HG02885 (cell line): ENCODE results near the gene S1PR1.

Source experiments
- ATAC-seq: cut with Tn5 transposase; IDR thresholded peaks from one replicate; pipeline ENCODE4 v1.9.1; 2021; ENCODE audit warnings: mild to moderate bottlenecking; ENCODE audit not compliant: unreplicated experiment, poor library complexity

Gene S1PR1

DNA sequence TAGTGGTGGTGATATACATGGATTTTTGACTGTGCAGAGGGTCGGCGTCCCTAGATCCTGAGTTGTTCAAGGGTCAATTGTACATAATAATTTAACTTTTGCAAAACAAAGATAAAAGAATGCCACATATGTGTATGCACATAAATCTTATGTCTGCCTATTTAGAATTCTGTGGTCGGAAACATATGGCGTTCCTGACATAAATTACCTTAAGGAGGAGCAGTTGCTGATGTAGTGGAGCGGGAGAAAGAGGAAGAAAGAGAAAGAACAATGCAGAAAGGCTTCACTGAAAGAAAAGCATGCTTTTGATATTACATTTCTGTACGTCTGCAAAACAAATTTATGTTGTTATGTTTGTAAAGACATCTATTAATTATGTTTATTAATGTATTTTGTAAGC is 40.0 kb downstream of the S1PR1 start:
- ATAC-seq: no peak

DNA sequence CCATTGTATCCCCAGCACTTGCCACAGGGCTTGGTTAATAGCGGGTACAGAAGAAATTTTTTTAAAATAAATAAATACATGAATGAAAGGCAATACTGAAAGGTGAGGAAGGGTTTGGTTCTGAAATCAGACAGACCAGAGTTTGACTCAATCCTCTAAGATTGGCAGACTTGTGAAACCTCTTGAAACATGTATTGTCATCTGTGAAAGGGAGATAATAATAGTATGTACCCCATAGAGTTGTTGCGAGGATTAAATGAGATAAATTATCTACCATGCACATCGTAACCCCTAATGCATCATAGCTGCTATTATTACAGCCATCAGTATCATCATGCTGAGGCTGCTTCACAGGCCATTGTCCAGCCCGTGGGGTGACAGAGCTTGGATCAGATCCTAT is 41.4 kb downstream of the S1PR1 start:
- ATAC-seq: no peak

DNA sequence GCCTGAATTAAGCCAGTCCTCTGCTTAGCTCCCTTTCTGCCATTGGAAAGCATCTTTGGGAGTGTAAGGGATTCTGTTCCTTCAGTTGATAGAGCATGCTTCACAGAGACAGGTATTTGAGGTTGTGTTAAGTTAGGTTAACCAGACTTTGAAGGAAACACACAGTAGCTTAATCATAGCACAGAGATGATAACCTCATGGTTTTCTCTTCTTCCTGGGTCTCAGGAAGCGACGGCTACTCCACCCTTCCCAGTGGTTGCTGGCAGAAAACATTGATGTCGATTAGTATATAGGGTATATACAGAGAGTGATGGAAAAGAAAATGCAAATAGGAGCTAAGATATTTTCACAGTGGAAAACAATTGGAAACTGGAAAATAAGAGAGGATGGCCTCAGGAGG is 42.0 kb downstream of the S1PR1 start:
- ATAC-seq: no peak

DNA sequence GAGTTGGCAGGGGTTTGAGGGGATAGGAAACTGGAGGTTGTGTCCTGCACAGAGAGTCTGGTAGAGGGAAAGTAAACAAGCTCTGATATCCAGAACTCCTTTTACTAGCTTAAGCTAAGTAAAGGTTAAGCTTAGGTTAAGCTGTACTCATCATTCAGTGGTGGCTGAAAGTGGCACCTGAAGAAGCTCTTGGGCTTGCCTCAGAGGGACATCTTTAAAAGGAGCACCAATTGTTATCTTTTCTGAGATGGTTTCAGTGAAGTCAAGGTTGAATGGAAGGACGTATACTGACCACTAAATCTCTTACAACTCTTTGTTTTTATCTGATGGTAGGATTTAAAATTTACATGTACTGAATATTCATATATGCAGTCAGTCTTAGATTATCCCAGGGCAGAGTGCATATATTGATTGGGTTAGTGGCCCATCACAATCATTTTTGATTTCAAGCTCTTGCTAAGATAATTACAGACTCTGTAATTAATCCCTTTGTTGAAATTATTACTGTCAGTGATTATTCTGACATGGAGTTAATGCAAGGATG is 43.3 kb downstream of the S1PR1 start:
- ATAC-seq: no peak

DNA sequence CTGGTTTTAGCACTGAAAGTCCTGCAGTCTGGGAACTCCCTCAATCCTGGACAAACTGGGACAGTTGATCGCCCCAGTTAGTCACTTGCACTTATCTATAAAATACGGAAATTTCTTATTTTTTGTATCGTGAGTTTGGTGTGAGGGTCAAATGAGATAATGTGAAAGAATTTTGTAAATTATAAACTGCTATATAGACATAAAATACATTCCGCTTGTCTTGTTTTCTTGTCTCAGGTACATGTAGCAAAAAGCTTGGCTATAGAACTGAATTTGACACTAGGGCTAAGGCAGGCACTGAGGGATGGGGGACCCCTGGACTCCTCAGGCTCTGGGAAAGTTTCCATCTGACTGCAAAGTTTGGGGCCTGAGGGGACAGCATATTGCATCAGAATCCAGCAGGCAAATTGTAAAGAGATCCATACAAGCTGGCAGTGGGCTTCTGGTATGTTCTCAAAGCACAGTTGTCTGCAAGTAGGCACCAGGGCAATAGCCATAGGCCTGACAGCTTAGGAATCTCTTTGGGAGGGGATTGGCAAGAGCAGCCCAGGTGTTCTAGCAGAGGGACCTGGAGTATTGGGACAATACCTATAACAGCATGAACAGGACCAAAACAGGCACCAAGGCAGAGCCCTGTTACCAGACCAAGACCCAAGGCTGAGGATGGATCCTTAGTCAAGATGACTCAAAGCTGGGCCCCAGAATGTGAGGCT is 44.3 kb downstream of the S1PR1 start:
- no peak for ATAC-seq

DNA sequence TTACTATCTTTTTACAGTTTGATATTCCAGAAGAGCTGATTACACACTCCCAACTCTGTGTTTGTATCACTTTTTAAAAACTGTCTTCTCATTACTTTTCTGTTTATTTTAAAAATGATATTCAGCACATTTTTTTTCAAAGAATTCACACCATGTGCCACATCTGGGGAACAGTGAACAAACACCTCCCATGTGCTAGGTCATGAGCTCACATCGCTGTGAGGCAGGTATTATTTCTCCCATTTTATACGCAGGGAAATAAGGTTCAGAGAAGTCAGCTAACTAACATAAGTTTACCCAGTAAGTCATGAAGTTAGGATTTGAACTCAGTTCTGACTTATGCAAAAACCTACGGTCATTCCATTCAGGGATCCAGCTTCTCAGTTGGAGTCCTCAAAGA is 44.9 kb downstream of the S1PR1 start:
- no peak for ATAC-seq

DNA sequence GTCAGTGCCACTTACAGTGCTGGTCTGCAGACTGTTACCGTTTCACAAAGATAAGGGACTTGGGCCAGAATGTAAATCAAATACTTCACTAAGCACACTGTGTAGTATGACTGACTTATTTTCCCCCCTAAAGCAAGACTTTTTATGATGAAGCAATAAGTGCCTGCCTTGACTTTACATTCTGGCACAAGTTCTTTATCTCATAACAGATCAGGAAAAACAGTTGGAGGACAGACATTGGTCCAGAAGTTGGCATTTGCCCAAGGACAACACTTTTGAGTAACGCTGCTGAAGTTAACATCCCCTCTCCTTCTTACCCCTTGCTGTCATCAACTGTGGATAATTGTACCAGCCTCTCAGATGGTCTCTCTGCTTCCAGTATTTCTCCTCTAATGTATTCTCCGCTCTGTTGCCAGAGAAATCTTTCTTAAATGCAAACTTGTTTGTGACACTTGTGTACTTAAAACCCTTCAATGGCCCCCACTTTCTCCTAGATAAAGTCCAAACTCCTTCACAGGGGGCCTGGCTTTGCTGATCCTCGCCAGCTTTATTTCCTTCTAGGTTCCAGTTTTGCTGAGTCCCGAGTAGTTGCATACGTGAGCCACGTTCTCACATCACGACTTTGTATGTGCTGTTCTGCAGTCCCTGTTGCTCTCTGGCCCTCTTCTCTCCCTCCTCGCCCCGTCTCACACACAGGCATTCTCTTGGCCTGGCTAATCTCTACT is 45.7 kb downstream of the S1PR1 start:
- no peak for ATAC-seq

DNA sequence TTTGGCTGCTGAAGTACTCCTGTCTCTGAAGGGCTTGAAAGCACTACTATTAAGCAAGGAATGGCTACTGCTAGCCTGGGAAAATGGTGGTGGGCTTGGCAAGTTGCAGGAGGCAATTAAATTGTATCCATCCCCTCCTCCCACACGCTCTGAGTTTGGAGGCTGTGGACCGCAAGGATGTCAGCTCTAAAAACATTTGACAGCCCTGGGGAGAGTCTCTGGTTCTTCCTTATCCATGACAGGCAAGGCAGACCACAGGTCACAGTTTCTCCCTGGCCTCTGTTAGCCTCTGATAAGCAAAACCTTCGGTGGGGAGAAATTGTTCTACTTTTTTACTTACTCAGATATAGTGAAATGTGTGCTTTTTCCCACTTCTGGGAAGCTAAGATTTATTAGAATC is 46.6 kb downstream of the S1PR1 start:
- ATAC-seq: no peak

DNA sequence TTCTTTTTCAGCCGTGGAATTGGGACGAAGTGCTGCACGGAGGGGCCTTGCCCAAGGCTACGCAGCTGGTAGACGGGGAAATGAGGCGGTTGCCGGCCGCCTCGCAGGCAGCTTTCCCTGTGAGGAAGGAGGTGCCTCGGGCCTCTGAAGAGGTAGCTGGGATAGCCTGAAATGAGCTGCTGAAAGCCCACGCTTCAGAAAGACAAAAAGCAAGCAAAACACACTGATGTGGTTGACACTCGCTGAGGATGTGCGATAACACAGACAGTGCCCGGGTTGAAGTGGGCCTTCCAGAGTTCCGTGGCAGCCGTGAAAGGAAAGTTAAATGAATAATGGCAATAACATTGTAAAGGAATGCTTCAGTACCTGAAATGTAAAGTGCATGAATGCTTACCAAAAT is 47.2 kb downstream of the S1PR1 start:
- ATAC-seq: no peak

DNA sequence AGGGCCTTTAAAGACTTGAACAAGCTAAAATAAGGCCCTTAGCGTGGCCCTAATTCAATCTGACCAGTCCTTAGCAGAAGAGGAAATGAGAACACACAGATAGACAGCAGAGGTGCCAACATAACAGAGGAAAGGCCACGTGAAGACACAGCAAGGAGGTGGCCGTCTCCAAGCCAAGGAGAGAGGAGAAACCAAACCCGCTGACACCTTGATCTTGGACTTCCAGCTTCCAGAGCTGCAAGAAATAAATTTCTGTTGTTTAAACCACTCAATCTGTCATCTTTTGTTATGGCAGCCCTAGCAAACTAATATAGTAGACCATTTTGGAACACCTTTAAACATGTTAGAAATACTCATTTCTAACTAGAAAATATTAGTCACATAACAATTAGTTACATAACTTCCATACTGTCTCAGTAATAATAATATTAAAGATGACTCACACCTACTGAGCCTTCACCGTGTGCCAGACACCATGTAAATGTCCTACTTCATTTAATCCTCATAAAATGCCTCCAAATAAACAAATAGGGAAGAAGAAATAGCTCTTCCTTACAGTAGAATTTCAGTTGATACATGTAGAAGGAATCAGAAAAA is 47.9 kb downstream of the S1PR1 start:
- no peak for ATAC-seq

DNA sequence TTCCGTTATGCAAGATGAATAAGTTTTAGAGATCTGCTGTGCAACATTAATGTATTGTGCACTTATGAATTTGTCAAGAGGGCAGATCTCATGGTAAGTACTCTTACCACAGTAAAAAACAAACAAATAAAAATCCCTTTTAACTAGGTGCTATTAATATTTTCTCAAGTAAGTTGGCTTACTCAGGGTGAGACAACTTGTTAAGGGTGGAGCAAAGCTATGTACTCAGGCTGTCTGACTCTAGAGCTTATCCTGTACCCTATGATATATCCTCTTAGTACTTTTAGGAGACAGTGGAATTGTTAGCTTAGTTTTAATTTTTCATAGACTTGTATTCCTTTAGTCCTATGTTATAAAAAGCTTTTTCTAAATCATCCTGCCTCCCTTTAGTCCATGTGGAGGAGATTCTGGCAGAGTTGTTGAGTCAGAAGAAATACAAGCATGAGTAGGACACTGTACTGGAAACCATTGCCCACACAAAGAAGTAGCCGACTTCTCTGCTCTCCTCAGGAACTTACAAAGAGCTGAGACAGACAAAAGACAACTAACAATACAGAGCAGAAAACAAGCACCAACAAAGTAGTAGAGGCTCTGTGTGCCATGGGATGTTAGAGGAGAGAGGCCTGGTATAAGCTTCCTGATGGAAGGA is 49.2 kb downstream of the S1PR1 start:
- no peak for ATAC-seq

DNA sequence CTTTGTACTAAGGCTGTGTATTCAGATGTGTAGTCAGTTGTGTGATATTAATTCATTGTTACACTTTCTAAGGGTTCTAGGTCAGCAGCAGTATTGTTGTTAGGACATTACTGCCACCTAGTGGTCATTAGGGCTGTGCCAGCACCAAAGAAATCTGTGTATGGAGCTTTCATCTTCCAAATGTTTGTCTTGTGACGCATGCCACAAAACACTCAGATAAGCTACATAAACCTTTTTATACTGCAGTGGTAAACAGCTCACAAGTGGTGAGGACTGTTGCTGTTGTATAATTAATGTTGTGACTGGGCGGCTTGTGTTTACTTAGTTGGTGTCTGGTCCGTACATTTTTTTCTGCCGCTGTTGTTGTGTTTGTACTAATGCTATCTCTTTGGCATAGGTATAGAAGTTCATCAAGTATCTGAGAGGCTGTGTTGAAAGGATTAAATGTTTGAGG is 51.7 kb downstream of the S1PR1 start:
- peak; percentile 56 for ATAC-seq

DNA sequence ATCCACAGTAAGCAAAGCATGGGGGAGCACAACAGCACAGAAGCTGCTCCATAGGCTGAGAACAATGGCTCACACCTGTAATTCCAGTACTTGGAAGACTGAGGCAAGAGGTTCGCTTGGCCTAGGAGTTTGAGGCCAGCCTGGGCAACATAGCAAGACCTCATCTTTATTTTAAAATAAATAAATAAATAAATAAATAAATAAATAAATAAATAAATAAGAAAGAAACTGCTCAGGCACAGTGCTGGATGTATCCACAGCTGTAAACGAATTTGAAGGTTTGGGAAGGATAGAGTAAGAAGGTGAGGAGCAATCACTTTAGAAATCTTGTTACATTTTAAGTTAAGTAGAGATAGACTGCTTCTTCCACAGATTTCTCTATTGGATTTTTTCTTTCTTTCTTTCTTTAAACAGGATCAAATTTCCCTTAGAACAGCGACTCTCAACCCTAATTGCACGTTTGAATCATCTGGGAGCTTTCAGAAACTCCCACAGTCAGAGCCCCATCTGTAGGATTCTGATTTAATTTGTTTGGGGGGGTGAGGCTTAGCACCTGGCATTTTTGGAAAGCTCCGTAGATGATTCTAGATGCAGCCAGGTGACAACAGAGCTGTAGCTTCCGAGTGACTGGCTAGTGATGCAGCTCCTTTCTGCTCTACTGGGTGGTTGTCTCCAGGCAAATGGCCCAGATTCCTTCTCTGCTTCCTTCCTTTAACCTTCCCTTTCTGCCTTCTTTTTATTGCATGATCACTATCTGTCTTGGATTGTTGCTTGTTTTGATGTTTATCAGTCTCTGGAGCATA is 53.5 kb downstream of the S1PR1 start:
- no peak for ATAC-seq
